NCI-H1105 (cell line): Measurements from ENCODE around the gene WFS1.

Experiments used
- DNase-seq: peaks from one replicate; lab custom pipeline; 2025; lab: John Stamatoyannopoulos, UW

The WFS1 gene

DNA sequence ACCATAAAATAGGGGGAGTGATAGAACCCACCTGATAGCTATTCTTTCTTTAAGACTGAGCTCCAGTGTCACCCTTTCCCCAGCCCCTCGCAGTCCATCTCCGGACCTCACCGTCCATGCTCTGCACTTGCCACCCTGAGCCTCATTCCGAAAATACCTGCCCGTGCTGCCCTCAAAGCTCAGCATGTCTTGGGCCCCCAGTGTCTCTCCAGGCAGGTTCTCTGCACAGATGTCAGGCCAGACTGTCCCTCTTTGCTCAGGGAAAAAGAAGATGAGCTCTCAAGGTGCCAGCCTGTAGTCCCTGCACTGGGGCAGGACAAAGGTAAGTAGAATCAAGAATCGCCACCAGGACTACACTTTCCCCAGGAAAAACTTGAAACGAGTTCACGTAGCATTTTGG, 9.8 kb upstream of the WFS1 start:
- no peak for DNase-seq

- no peak for DNase-seq
Observed at GRCh38 chr4:6262176-6262575, 7.5 kb upstream of the WFS1 start.

GRCh38 chr4:6262847-6263487, 6.7 kb upstream of the WFS1 start:
- no peak for DNase-seq

DNA sequence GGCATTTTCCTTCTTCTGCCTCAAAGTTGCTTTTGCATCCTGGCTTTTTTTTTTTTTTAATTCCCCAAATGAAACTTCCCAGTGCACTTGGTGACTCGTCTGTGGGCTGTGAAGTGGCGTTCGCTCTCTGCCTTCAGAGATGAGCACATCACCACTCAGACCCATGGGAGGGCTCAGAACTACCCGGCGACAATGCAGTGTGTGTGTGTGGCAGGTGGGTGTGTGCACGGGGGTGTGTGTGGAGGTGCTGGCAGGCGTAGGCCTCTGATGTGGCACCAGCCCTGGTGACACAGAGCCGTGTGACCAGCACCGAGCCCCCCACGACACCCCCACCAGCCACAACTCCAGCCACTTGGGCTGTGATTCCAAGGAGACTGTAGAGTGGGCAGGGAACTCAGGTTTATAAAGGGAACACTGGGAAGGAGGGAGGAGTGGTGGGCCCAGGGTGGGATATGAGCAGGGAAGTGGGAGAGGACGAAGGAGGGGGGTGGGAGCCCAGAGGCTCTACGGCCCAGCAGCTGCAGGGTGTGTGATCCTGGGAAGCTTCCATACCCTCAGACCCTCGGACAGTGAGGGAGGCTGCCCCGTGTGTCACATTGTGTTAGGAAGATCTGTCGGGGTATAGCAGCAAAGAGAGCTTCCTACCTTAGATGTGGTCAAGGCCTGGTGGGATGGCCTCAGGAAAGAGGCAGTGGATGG, 6.0 kb upstream of the WFS1 start:
- no peak for DNase-seq

DNA sequence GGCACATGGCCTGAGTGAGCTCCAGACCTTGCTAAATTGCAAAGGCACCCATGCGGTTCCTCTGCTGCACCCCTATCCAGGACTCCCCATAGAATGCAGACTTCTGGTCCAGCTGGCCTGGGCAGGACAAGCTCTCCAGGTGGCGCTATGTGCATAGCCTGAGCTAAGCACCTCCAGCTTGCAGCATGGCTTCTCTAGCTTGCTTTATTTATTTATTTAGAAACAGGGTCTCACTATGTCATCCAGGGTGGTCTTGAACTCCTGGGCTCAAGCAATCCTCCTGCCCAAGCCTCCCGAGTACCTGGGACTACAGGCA, 5.5 kb upstream of the WFS1 start:
- DNase-seq: no peak

DNA sequence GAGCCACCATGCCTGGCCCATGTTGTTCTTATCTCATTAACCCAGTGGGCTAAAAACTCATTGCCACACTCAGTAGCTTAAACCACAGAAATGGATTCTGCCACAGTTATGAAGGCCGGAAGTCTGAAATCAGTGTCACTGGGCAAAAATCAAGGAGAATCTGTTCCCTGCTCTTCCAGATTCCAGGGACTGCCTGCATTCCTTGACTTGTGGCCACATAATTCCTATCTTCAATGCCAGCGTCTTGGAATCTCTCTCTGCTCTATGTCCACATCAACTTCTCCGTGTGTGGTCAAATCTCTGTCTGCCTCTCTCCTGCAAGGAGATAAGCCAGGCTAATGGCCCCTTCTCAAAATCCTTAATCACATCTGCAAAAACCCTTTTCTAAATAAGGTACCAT, 4.1 kb upstream of the WFS1 start:
- DNase-seq: no peak

- DNase-seq: no peak
Observed at GRCh38 chr4:6267573-6267972, 2.1 kb upstream of the WFS1 start.

DNA sequence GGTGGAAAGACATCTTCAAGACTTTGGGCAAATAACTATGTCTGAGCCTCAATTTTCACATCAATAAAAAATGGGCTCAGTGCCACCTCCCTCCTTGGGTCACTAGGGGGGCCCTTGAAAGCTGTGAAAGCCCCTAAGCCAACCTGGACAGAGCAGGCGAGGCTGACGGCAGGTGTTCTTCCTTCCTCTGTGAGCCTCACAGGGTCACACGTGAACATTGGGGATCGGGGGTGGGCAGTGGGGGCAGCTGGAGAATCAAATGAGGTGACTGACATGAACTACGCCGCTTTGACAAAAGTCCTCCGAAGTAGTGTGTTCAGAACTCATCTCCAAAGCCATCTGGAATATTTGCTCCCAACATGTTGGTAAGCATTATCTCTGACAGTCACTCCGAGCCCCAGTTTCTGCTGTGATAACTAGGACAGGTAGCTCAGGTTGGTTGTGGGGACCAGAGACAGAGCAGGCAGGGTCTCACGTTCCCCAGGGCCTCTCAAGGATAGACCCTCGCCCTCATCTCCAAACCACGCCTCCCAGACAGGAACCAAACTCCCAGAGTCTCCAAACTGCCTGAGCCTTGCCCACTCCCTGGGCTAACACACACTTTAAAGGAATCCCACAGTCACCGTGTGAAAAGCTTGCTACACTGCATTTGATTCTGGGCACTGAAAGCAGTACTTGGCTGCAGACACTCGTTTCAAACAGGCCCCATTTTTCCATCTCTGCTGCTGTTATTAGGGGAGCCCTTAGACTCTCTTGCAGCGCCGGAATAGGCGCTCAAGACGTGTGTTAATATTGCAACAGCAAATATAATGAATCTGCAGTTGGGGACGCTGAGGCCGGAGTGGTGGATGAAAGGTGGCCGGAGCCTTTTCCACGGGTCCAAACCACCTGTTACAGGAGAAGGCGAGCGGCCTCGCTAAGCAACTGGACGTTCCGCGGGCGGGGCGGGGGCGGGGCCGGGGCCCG, 717 bp upstream of the WFS1 start:
- DNase-seq: no peak

DNA sequence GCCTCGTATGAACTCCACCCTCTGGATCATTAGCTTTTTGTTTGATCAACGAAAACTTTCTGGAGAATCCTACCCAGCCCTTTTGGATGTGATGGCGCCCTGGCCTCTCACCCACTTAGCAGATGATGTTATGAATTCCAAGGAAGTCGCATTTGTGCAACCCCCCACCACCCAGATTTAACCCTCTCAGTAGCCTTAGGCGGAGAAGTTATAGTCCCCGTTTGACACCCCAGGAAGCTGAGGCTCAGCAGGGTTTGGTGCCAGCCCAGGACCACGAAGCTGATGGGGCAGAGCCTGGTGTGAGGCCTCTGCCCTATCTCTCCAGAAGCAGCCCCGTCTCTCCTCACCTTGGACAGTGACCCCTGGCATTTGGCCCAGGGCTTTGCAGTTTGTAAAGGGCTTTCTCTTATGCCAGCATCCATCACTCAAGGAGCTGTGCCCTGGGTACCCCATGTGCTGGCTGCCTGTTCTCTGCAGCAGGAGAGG, 1.0 kb downstream of the WFS1 start:
- no peak for DNase-seq

DNA sequence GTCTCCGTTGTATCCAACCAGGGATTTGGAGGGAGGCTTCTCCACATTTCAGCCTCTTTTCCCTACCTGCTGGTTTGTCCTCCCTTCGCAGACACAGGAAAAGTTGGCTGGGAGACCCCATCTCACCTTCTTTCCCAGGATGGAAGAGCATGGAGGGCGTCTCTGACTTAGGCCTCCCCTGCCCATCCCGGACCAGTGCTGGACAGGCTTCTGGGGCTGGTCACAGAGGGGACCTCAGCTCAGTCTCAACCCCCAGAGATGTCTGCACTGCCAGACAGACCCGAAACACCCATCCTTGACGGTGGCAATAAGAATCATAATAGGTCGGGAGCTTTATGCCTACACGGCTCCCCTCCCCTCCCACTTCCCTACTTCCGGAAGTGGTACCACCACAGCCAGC, 1.6 kb downstream of the WFS1 start:
- no peak for DNase-seq

GRCh38 chr4:6271701-6272465, 2.2 kb downstream of the WFS1 start:
- DNase-seq: no peak

DNA sequence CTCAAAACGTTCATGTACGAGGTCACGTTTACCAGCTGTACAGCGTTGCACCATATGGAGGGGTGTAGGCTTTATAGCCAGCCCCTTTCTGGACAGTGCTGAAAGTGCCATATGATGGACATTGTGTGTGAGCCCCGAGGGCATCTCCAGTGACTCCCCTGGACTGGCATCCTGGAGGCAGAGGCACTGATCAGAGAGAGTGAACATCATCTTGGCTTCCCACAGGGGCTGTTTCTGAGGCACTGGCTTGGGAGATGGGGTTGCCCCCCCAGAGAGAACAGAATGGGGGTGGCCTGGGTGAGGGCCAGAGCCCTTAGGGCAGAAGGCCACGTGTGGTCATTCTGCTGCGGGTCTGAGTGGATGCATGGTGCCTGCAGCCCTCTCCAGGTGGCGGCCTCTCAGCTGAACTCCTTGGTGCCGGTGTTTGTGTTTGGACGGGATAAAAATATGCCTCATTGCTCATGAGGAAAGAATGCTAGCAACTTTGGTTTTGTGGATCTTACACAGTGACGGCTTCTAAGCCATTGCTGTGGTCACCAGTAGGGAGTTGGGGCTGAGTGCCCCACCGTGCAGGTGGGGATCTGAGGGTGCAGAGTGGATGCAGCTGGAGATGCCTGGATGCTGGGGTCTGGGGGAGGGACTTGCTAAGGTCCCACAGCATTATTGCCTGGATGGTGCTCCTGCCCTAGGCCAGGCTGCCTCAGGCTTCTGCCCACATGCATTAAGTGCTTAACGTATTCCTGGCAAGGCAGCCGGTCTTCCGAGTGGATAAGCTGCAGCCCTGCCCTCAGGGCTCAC, 3.4 kb downstream of the WFS1 start:
- no peak for DNase-seq

DNA sequence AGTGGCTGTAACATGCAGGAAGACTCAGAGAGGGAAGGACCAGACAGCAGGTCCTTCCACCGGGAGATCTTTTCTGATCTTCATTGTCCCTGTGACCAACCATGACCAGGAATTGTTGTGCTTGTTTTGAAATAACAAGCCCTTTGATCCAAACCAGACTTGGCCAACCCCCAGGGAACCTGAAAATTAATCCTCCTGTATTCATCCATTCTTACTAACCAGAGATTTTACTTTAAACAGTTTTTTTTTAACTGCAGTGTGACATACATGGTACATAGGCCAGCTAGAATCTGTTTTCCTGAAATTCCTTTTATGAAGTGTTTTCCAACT, 4.0 kb downstream of the WFS1 start:
- no peak for DNase-seq

DNA sequence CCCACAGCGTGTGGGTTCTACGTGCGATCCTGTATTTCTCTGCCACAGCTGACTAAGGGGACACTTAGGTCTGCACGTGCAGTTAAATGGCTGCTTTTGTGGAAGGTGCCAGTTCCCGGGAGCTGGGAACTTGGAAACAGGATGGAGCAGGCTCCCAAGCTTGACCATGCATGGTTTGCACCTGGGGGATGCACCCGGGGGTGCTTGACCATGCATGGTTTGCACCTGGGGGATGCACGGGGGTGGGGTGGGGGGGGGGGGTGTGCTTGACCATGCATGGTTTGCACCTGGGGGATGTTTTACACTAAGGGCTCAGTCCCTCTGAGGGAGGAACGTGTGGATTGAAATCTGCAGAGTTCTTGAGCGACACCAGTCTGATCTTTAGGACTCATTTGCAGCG, 5.7 kb downstream of the WFS1 start:
- no peak for DNase-seq

- DNase-seq: no peak
Observed at GRCh38 chr4:6275898-6276806, 6.5 kb downstream of the WFS1 start.

GRCh38 chr4:6277139-6277802, 7.6 kb downstream of the WFS1 start:
- no peak for DNase-seq

- DNase-seq: no peak
Observed at GRCh38 chr4:6277935-6278800, 8.5 kb downstream of the WFS1 start.

GRCh38 chr4:6278801-6279197, 9.1 kb downstream of the WFS1 start:
- DNase-seq: no peak
